NCI-H2107 treated with DMSO at 0.1 percent for 48 hours (cell line): ENCODE data around the gene PDK4.

Source experiments
- DNase-seq: peaks from one replicate; lab custom pipeline; 2025; ENCODE audit not compliant: unreplicated experiment; lab: John Stamatoyannopoulos, UW

Gene PDK4

GRCh38 chr7:95535662-95536061, 60.7 kb downstream of the PDK4 start:
- no peak for DNase-seq

GRCh38 chr7:95534796-95535195, 61.5 kb downstream of the PDK4 start:
- no peak for DNase-seq
